ACC112 (cell line): ENCODE results near the gene CYP2S1.

Experiments used
- H2AFZ ChIP-seq: fragments of 200-600 bp; sonication (generic); one replicate; pipeline ENCODE4 v1.6.0; 2017; ENCODE audit warnings: antibody characterized with exemption, low read length; ENCODE audit not compliant: unreplicated experiment
- H3K27ac ChIP-seq: fragments of 200-600 bp; sonication (generic); 2 replicates; pipeline ENCODE4 v1.5.1; 2014; ENCODE audit warnings: low read depth, mild to moderate bottlenecking, antibody characterized with exemption, low read length, moderate library complexity
- H3K27me3 ChIP-seq: fragments of 200-600 bp; sonication (generic); 2 replicates; pipeline ENCODE4 v1.6.1; 2014; ENCODE audit warnings: mild to moderate bottlenecking, antibody characterized with exemption, low read length, moderate library complexity, mixed read lengths; ENCODE audit not compliant: insufficient read depth
- H3K36me3 ChIP-seq: fragments of 200-600 bp; sonication (generic); 2 replicates; pipeline ENCODE4 v1.6.1; 2016; ENCODE audit warnings: mild to moderate bottlenecking, antibody characterized with exemption, low read length, moderate library complexity, mixed read lengths; ENCODE audit not compliant: insufficient read depth
- H3K4me1 ChIP-seq: fragments of 200-600 bp; sonication (generic); one replicate; pipeline ENCODE4 v1.6.1; 2016; ENCODE audit warnings: low read length, mixed read lengths; ENCODE audit not compliant: insufficient read depth, unreplicated experiment, control insufficient read depth
- H3K4me3 ChIP-seq: fragments of 200-600 bp; sonication (generic); 2 replicates; pipeline ENCODE4 v1.5.1; 2014; ENCODE audit warnings: mild to moderate bottlenecking, low read depth, low read length
- H3K79me2 ChIP-seq: fragments of 200-600 bp; sonication (generic); one replicate; pipeline ENCODE4 v1.6.0; 2016; ENCODE audit warnings: low read length; ENCODE audit not compliant: control insufficient read depth, unreplicated experiment, insufficient read depth

CYP2S1 gene

DNA sequence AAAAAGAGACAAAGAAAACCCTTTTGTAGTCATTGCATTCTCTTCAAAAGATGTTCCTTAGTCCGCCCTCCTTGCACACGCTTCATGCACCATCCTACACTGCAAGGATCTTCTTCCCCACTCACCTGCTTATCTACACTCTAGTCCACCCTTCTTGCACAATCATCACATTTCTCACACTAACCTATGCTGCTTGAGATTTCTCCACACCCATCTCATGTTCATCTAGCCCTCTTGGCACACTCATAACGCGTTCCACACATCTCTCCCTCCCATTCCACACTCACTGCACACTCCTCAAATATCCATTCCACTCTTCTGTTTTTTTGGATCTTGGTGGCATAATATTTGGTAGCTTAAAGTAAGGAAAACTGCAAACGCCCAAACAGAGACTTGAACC is 48.8 kb downstream of the CYP2S1 start:
- Histone ChIP-seq H3K27ac (no peak overlapping the region), H3K79me2 (peaks cover 2% of the 10 kb centered on the region), H3K27me3 (no peaks in the 10 kb centered on the region), H3K36me3 (peaks cover 22% of the 10 kb centered on the region; the same call in 1 of the 2 replicates), H2AFZ (no peak overlapping the region), H3K4me3 (no peak overlapping the region), H3K4me1 (no peaks in the 10 kb centered on the region)

DNA sequence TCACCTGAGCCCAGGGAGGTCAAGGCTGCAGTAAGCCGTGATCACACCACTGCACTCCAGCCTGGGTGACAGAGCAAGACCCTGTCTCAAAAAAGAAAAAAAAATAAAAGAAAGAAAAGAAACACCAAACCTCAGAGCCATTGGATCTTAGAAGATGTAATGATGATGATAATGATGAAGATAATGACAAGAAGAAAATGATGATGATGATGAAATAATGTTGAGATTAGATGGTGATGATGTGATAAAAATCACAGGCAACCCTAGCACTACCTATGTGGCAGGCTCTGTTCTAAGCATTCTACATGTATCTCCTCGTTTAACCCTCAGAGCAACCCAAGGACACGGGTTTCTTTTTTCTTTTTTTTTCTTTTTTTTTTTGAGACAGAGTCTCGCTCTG is 51.1 kb downstream of the CYP2S1 start:
- Histone ChIP-seq H3K27ac (no peak overlapping the region), H3K4me1 (no peaks in the 10 kb centered on the region), H3K79me2 (peaks cover 2% of the 10 kb centered on the region), H3K36me3 (peaks cover 12% of the 10 kb centered on the region; the same call in 1 of the 2 replicates), H3K4me3 (no peak overlapping the region), H3K27me3 (no peaks in the 10 kb centered on the region), H2AFZ (no peak overlapping the region)

- Histone ChIP-seq H3K4me1 (no peaks in the 10 kb centered on the region), H3K27me3 (no peaks in the 10 kb centered on the region), H3K79me2 (peaks cover 2% of the 10 kb centered on the region), H2AFZ (no peak overlapping the region), H3K27ac (no peak overlapping the region), H3K36me3 (peaks cover 3% of the 10 kb centered on the region; the same call in 1 of the 2 replicates), H3K4me3 (no peak overlapping the region)
Observed at GRCh38 chr19:41245843-41246242, 52.8 kb downstream of the CYP2S1 start.

DNA sequence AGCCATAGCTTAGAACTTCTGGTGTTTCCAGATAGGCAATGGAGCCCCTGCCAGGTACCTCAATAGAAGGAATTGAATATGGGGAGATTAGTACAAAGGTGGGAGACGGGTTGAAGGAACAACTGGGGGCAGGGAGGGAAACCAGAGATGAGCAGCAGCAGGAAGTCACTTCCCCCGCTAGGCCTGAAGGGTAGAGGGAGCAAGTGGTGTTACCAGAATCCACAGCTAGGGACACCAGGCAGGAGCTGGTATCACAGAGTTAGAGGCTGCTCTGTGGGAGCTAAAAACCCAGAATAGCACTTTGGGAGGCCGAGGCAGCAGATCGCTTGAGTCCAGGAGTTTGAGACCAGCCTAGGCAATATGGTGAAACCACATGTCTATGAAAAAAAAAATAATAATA is 55.9 kb downstream of the CYP2S1 start:
- H2AFZ ChIP-seq: no peak overlapping the region
- H3K27ac ChIP-seq: no peak overlapping the region
- no peak overlapping the region for H3K4me3 ChIP-seq
- H3K36me3 ChIP-seq: peaks cover 6% of the 10 kb centered on the region; the same call in 1 of the 2 replicates
- peaks cover 2% of the 10 kb centered on the region for H3K79me2 ChIP-seq
- H3K4me1 ChIP-seq: no peaks in the 10 kb centered on the region
- H3K27me3 ChIP-seq: no peaks in the 10 kb centered on the region

- Histone ChIP-seq H2AFZ (no peak overlapping the region), H3K36me3 (peaks cover 6% of the 10 kb centered on the region; the same call in 1 of the 2 replicates), H3K4me1 (no peaks in the 10 kb centered on the region), H3K27ac (no peak overlapping the region), H3K79me2 (peaks cover 2% of the 10 kb centered on the region), H3K27me3 (no peaks in the 10 kb centered on the region), H3K4me3 (no peak overlapping the region)
Observed at GRCh38 chr19:41249707-41250423, 56.8 kb downstream of the CYP2S1 start.

DNA sequence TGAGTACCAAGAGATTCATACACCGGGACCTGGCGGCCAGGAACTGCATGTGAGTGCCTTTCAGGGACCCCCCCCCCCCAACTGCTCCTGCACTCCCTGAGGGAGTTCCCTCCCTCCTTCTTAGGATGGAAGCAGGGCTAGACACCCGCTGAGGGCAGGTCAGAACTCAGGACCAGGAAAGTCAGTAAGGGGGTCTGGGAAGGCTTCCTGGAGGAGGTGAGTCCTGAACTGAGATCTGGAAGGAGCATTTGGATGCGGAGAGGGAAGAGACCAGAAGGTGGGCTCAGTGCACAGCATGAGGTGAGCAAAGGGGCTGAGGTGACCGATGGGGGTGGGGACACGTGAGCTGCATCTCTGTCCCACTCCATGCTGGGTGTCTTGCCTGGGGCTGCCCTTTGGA is 60.6 kb downstream of the CYP2S1 start:
- Histone ChIP-seq H3K4me1 (no peaks in the 10 kb centered on the region), H3K79me2 (no peaks in the 10 kb centered on the region), H3K27me3 (no peaks in the 10 kb centered on the region), H2AFZ (no peak overlapping the region), H3K36me3 (peaks cover 12% of the 10 kb centered on the region; the same call in 1 of the 2 replicates), H3K4me3 (no peak overlapping the region), H3K27ac (no peak overlapping the region)

GRCh38 chr19:41255171-41255570 is 62.2 kb downstream of the CYP2S1 start:
- H3K27me3 ChIP-seq: no peaks in the 10 kb centered on the region
- H3K36me3 ChIP-seq: peaks cover 12% of the 10 kb centered on the region; the same call in 1 of the 2 replicates
- no peak overlapping the region; the same call in 1 of the 2 replicates for H3K27ac ChIP-seq
- H3K79me2 ChIP-seq: no peaks in the 10 kb centered on the region
- no peaks in the 10 kb centered on the region for H3K4me1 ChIP-seq
- no peak overlapping the region for H3K4me3 ChIP-seq
- H2AFZ ChIP-seq: no peak overlapping the region
